Neural cell (in vitro differentiated cells): ENCODE results near the gene RHAG. TPM values are rescaled to one million over a fixed set of nuclear protein-coding genes. Genes with fewer than 3 reads are reported as not detected.

Source experiments
- H2AFZ ChIP-seq: fragments of 200-600, 300-800 bp; sonication (generic), shearing (Covaris generic); 2 replicates; pipeline ENCODE4 v1.6.0; 2014; ENCODE audit warnings: low read depth, mild to moderate bottlenecking, antibody characterized with exemption, low read length, moderate library complexity
- H3F3A ChIP-seq: fragments of 200-600 bp; shearing (Covaris generic); 2 replicates; pipeline ENCODE4 v1.6.1; 2016; ENCODE audit warnings: mild to moderate bottlenecking, moderate library complexity, mixed read lengths, antibody characterized with exemption, low read length; ENCODE audit not compliant: insufficient read depth, poor library complexity, severe bottlenecking
- H3K27ac ChIP-seq: fragments of 200-600, 300-800 bp; sonication (generic), shearing (Covaris generic); 2 replicates; pipeline ENCODE4 v1.5.1; 2014; ENCODE audit warnings: mild to moderate bottlenecking, low read length, moderate library complexity
- H3K27me3 ChIP-seq: fragments of 300-800, 200-600 bp; sonication (generic), shearing (Covaris generic); 2 replicates; pipeline ENCODE4 v1.6.0; 2014; ENCODE audit warnings: mild to moderate bottlenecking, low read depth, low read length, moderate library complexity; ENCODE audit not compliant: insufficient read depth
- H3K36me3 ChIP-seq: fragments of 300-800, 200-600 bp; sonication (generic), shearing (Covaris generic); 2 replicates; pipeline ENCODE4 v1.5.1; 2014; ENCODE audit warnings: mild to moderate bottlenecking, antibody characterized with exemption, low read length, moderate library complexity; ENCODE audit not compliant: insufficient read depth
- H3K4me2 ChIP-seq: fragments of 300-800, 200-600 bp; sonication (generic), shearing (Covaris generic); 2 replicates; pipeline ENCODE4 v1.6.0; 2014; ENCODE audit warnings: mild to moderate bottlenecking, low read length
- H3K4me3 ChIP-seq: fragments of 300-800, 200-600 bp; sonication (generic), shearing (Covaris generic); 2 replicates; pipeline ENCODE4 v1.5.1; 2014; ENCODE audit warnings: mild to moderate bottlenecking, low read length, moderate library complexity
- H3K79me2 ChIP-seq: fragments of 200-600 bp; shearing (Covaris generic); replicated peaks from 2 replicates; pipeline ENCODE4 v1.6.0; 2014; ENCODE audit warnings: mild to moderate bottlenecking, low read length, moderate library complexity; ENCODE audit not compliant: insufficient read depth
- H3K9ac ChIP-seq: fragments of 300-800, 200-600 bp; sonication (generic), shearing (Covaris generic); 2 replicates; pipeline ENCODE4 v1.6.1; 2016; ENCODE audit warnings: mild to moderate bottlenecking, low read length, mixed read lengths
- H3K9me2 ChIP-seq: fragments of 200-600 bp; shearing (Covaris generic); 2 replicates; pipeline ENCODE4 v1.6.1; 2016; ENCODE audit warnings: mild to moderate bottlenecking, low read length, mixed read lengths; ENCODE audit not compliant: insufficient read depth
- H3K9me3 ChIP-seq: fragments of 200-600, 300-800 bp; sonication (generic), shearing (Covaris generic); 2 replicates; pipeline ENCODE4 v1.6.1; 2016; ENCODE audit warnings: mild to moderate bottlenecking, mixed run types, low read length, moderate library complexity, mixed read lengths
- H4K20me1 ChIP-seq: fragments of 200-600 bp; shearing (Covaris generic); 2 replicates; pipeline ENCODE4 v1.6.1; 2016; ENCODE audit warnings: mild to moderate bottlenecking, mixed run types; ENCODE audit not compliant: insufficient read depth
- EP300 ChIP-seq: fragments of 450-650 bp; conservative IDR thresholded peaks from 2 replicates; pipeline ENCODE4 v1.6.1; 2014; ENCODE audit warnings: antibody characterized with exemption, mild to moderate bottlenecking, moderate library complexity; ENCODE audit not compliant: poor library complexity, severe bottlenecking
- EZH2 ChIP-seq: fragments of 200-600, 300-800 bp; shearing (Covaris generic), sonication (generic); IDR thresholded peaks from 2 replicates; pipeline ENCODE4 v1.6.1; 2014; ENCODE audit warnings: antibody characterized with exemption, low read length, borderline replicate concordance, mild to moderate bottlenecking; ENCODE audit not compliant: insufficient read depth, poor library complexity, severe bottlenecking
- MXI1 ChIP-seq: fragments of 450-650 bp; conservative IDR thresholded peaks from 2 replicates; pipeline ENCODE4 v1.6.1; 2014; ENCODE audit warnings: antibody characterized with exemption, mild to moderate bottlenecking; ENCODE audit not compliant: poor library complexity, severe bottlenecking
- POLR2AphosphoS5 ChIP-seq: IDR thresholded peaks from 2 replicates; pipeline ENCODE4 v1.6.1; 2012
- RAD21 ChIP-seq: fragments of 450-650 bp; conservative IDR thresholded peaks from 2 replicates; pipeline ENCODE4 v1.6.1; 2014; ENCODE audit warnings: antibody characterized with exemption, mild to moderate bottlenecking, moderate library complexity
- SMC3 ChIP-seq: fragments of 450-650 bp; conservative IDR thresholded peaks from 2 replicates; pipeline ENCODE4 v1.6.1; 2014; ENCODE audit warnings: antibody characterized with exemption, mild to moderate bottlenecking, moderate library complexity; ENCODE audit not compliant: poor library complexity
- TAF1 ChIP-seq: IDR thresholded peaks from 2 replicates; pipeline ENCODE4 v1.6.1; 2012; ENCODE audit warnings: low read depth
- polyA plus RNA-seq: library from polyadenylated mRNA; depleted of rRNA; stranded (reverse); fragments of >200 nt; gene quantifications from 2 replicates; pipeline ENCODE4 v1.2.3, GENCODE V29; 2014
- TF ChIP-seq, protein P1 (sequence below): fragments of 450-650 bp; IDR thresholded peaks from 2 replicates; pipeline ENCODE4 v1.5.1; 2014; ENCODE audit warnings: antibody characterized with exemption, mild to moderate bottlenecking, moderate library complexity; ENCODE audit not compliant: poor library complexity, severe bottlenecking
- TF ChIP-seq, protein P2 (sequence below): IDR thresholded peaks from 2 replicates; pipeline ENCODE4 v1.6.1; 2012; ENCODE audit warnings: borderline replicate concordance

RHAG gene
- polyA plus RNA-seq, 1 donor from 2014 or later, result not detected

DNA sequence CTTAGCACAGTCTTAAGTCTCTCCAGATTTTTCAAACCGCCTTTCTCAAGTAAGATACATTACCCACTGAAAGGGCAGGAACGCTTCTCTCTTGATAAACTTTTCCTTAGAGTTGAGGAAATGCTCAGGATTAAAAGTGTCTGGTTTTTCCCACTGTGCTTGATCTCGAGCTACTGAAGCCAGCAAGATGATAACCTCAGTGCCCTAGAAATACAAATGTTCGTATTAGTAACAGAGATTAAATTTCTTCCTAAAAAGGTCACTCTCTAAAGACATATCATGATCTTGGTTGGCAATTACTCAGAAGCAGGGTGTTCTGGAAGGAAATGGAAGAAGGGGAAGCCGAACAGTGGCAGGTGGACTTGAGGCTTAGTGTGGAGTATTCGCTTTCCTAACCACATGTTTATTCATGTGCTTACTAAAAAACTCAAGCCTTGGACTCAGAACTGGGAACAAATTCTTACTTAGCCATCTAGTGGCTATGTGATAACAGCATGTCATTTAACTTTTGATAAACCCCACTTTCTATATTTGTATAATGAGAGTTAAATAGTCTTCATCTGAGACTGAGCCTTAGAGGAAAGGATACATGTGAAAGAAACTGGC, 66.1 kb downstream of the RHAG start:
- Histone ChIP-seq H3F3A (no peaks in the 10 kb centered on the region), H3K4me3 (no peak overlapping the region), H3K36me3 (no peaks in the 10 kb centered on the region), H3K4me2 (no peak overlapping the region), H4K20me1 (no peaks in the 10 kb centered on the region), H2AFZ (no peak overlapping the region), H3K27me3 (no peaks in the 10 kb centered on the region), H3K9me2 (no peaks in the 10 kb centered on the region), H3K9ac (no peak overlapping the region), H3K9me3 (no peaks in the 10 kb centered on the region), H3K79me2 (no peaks in the 10 kb centered on the region), H3K27ac (no peak overlapping the region)
- TF ChIP-seq TAF1, result no peak
- TF ChIP-seq EZH2, result no peak
- no peak for TF ChIP-seq RAD21
- no peak for TF ChIP-seq EP300
- TF ChIP-seq, protein P1, sequence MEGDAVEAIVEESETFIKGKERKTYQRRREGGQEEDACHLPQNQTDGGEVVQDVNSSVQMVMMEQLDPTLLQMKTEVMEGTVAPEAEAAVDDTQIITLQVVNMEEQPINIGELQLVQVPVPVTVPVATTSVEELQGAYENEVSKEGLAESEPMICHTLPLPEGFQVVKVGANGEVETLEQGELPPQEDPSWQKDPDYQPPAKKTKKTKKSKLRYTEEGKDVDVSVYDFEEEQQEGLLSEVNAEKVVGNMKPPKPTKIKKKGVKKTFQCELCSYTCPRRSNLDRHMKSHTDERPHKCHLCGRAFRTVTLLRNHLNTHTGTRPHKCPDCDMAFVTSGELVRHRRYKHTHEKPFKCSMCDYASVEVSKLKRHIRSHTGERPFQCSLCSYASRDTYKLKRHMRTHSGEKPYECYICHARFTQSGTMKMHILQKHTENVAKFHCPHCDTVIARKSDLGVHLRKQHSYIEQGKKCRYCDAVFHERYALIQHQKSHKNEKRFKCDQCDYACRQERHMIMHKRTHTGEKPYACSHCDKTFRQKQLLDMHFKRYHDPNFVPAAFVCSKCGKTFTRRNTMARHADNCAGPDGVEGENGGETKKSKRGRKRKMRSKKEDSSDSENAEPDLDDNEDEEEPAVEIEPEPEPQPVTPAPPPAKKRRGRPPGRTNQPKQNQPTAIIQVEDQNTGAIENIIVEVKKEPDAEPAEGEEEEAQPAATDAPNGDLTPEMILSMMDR, result no peak

DNA sequence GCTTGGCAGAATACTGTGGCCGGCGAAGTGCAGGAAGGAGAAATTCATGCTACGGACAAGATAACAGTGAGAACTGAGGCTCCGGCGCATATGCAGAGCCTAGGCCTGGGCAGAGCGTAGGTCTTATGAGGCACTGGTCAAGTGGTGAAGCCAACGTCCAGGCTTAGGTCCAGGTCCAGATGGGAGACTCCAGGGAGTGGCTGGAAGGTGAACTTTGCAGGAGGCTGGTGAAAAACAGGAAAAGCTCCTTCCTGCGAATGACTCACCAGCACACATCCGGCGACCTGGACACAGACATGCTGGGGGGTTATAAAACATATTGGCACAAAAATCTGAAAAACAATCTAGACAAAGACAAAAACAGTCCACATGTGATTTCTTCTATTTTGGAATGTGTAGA, 70.8 kb downstream of the RHAG start:
- Histone ChIP-seq H3K9me3 (no peaks in the 10 kb centered on the region), H3K36me3 (no peaks in the 10 kb centered on the region), H3F3A (no peaks in the 10 kb centered on the region), H3K4me3 (no peak overlapping the region), H3K9ac (no peak overlapping the region), H3K27ac (no peak overlapping the region), H2AFZ (no peak overlapping the region), H4K20me1 (no peaks in the 10 kb centered on the region), H3K79me2 (no peaks in the 10 kb centered on the region), H3K4me2 (no peak overlapping the region), H3K27me3 (no peaks in the 10 kb centered on the region), H3K9me2 (no peaks in the 10 kb centered on the region)
- no peak for TF ChIP-seq POLR2AphosphoS5

DNA sequence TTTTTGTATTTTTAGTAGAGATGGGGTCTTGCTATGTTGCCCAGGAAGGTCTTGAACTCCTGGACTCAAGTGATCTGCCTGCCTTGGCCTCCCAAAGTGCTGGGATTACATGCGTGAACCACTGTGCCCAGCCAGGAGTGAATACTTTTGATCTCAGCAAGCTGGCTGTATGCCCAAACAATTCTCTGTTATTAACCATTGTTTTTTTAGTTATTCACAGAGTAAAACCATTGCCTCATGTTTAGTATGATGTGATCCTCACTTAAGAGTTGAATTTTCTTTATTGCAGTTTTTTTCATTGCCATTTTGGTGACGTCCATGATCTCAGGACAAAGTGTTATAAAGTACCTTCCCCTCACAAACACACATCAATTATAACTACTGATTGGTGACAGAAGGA, 71.4 kb downstream of the RHAG start:
- Histone ChIP-seq H3K9me3 (no peaks in the 10 kb centered on the region), H3K27me3 (no peaks in the 10 kb centered on the region), H3K9me2 (no peaks in the 10 kb centered on the region), H4K20me1 (no peaks in the 10 kb centered on the region), H3K27ac (no peak overlapping the region), H3K9ac (no peak overlapping the region), H3K4me2 (no peak overlapping the region), H3K79me2 (no peaks in the 10 kb centered on the region), H2AFZ (no peak overlapping the region), H3K4me3 (no peak overlapping the region), H3K36me3 (no peaks in the 10 kb centered on the region), H3F3A (no peaks in the 10 kb centered on the region)
- no peak for TF ChIP-seq RAD21
- TF ChIP-seq, protein P2, sequence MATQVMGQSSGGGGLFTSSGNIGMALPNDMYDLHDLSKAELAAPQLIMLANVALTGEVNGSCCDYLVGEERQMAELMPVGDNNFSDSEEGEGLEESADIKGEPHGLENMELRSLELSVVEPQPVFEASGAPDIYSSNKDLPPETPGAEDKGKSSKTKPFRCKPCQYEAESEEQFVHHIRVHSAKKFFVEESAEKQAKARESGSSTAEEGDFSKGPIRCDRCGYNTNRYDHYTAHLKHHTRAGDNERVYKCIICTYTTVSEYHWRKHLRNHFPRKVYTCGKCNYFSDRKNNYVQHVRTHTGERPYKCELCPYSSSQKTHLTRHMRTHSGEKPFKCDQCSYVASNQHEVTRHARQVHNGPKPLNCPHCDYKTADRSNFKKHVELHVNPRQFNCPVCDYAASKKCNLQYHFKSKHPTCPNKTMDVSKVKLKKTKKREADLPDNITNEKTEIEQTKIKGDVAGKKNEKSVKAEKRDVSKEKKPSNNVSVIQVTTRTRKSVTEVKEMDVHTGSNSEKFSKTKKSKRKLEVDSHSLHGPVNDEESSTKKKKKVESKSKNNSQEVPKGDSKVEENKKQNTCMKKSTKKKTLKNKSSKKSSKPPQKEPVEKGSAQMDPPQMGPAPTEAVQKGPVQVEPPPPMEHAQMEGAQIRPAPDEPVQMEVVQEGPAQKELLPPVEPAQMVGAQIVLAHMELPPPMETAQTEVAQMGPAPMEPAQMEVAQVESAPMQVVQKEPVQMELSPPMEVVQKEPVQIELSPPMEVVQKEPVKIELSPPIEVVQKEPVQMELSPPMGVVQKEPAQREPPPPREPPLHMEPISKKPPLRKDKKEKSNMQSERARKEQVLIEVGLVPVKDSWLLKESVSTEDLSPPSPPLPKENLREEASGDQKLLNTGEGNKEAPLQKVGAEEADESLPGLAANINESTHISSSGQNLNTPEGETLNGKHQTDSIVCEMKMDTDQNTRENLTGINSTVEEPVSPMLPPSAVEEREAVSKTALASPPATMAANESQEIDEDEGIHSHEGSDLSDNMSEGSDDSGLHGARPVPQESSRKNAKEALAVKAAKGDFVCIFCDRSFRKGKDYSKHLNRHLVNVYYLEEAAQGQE, result no peak
- no peak for TF ChIP-seq MXI1
- TF ChIP-seq EZH2, result no peak
- TF ChIP-seq TAF1, result no peak
- TF ChIP-seq SMC3, result no peak
- no peak for TF ChIP-seq POLR2AphosphoS5
